OCI-LY3 (cell line): ENCODE results near the gene TNFRSF6B.

Experiments used
- H2AFZ ChIP-seq: fragments of 200-600, 300-600 bp; shearing (Covaris generic); 2 replicates; pipeline ENCODE4 v1.6.0; 2014; ENCODE audit warnings: antibody characterized with exemption, low read depth, low read length
- H3K27ac ChIP-seq: fragments of 200-600, 300-600 bp; sonication (generic); 2 replicates; pipeline ENCODE4 v1.5.1; 2014; ENCODE audit warnings: mild to moderate bottlenecking, low read length, moderate library complexity, mixed read lengths
- H3K27me3 ChIP-seq: fragments of 200-600, 300-600 bp; sonication (generic); 2 replicates; pipeline ENCODE4 v1.6.1; 2014; ENCODE audit warnings: low read depth, low read length, mixed read lengths
- H3K36me3 ChIP-seq: fragments of 200-600, 300-600 bp; sonication (generic); replicated peaks from 2 replicates; pipeline ENCODE3; 2014; ENCODE audit warnings: low read depth, low read length, mixed read lengths
- H3K4me1 ChIP-seq: fragments of 300-600, 200-600 bp; sonication (generic); 2 replicates; pipeline ENCODE4 v1.6.1; 2014; ENCODE audit warnings: low read length, mixed read lengths
- H3K4me2 ChIP-seq: fragments of 200-600, 300-600 bp; sonication (generic); 2 replicates; pipeline ENCODE4 v1.6.1; 2014; ENCODE audit warnings: low read length, mixed read lengths
- H3K4me3 ChIP-seq: fragments of 300-600, 200-600 bp; sonication (generic); 2 replicates; pipeline ENCODE4 v1.5.1; 2014; ENCODE audit warnings: antibody characterized with exemption, mild to moderate bottlenecking, low read length, moderate library complexity
- H3K79me2 ChIP-seq: fragments of 300-600, 200-600 bp; shearing (Covaris generic); 2 replicates; pipeline ENCODE4 v1.6.1; 2014; ENCODE audit warnings: mild to moderate bottlenecking, low read length, mixed read lengths
- H3K9ac ChIP-seq: fragments of 300-600, 200-600 bp; shearing (Covaris generic); 2 replicates; pipeline ENCODE4 v1.6.0; 2014; ENCODE audit warnings: mild to moderate bottlenecking, low read length, moderate library complexity
- H3K9me3 ChIP-seq: fragments of 200-600, 300-600 bp; shearing (Covaris generic); 2 replicates; pipeline ENCODE4 v1.6.1; 2014; ENCODE audit warnings: low read length, mixed read lengths; ENCODE audit not compliant: insufficient read depth
- H4K20me1 ChIP-seq: fragments of 200-600, 300-600 bp; sonication (generic); 2 replicates; pipeline ENCODE4 v1.6.1; 2016; ENCODE audit warnings: low read length, mixed read lengths; ENCODE audit not compliant: insufficient read depth
- CTCF ChIP-seq: fragments of 200-600, 300-600 bp; sonication (generic); IDR thresholded peaks from 2 replicates; pipeline ENCODE4 v1.5.1; 2014; ENCODE audit warnings: antibody characterized with exemption, low read length, low read depth
- EZH2phosphoT487 ChIP-seq: fragments of 200-600 bp; shearing (Covaris generic); IDR thresholded peaks from 2 replicates; pipeline ENCODE4 v1.6.1; 2018; ENCODE audit warnings: antibody characterized with exemption, mixed run types, low read depth

Gene TNFRSF6B

GRCh38 chr20:63680427-63680826, 16.0 kb upstream of the TNFRSF6B start:
- Histone ChIP-seq H3K79me2 (no peaks in the 10 kb centered on the region), H3K4me3 (no peak overlapping the region), H3K4me2 (no peak overlapping the region), H3K9me3 (no peaks in the 10 kb centered on the region), H4K20me1 (no peaks in the 10 kb centered on the region), H3K4me1 (no peaks in the 10 kb centered on the region), H3K9ac (no peak overlapping the region), H2AFZ (no peak overlapping the region), H3K27me3 (no peaks in the 10 kb centered on the region), H3K36me3 (peaks cover 5% of the 10 kb centered on the region), H3K27ac (no peak overlapping the region)
- TF ChIP-seq CTCF (no peak), EZH2phosphoT487 (no peak)

GRCh38 chr20:63680857-63681608, 15.4 kb upstream of the TNFRSF6B start:
- no peak overlapping the region for H3K27ac ChIP-seq
- H3K9me3 ChIP-seq: no peaks in the 10 kb centered on the region
- H3K4me3 ChIP-seq: no peak overlapping the region
- H3K27me3 ChIP-seq: no peaks in the 10 kb centered on the region
- no peak for TF ChIP-seq EZH2phosphoT487
- no peak for TF ChIP-seq CTCF
- H3K4me1 ChIP-seq: no peaks in the 10 kb centered on the region
- no peak overlapping the region for H2AFZ ChIP-seq
- peaks cover under 1% of the 10 kb centered on the region for H3K36me3 ChIP-seq
- H4K20me1 ChIP-seq: no peaks in the 10 kb centered on the region
- H3K4me2 ChIP-seq: no peak overlapping the region
- no peak overlapping the region for H3K9ac ChIP-seq
- no peaks in the 10 kb centered on the region for H3K79me2 ChIP-seq

- Histone ChIP-seq H3K79me2 (no peaks in the 10 kb centered on the region), H3K9ac (no peak overlapping the region), H3K9me3 (no peaks in the 10 kb centered on the region), H3K4me3 (no peak overlapping the region), H3K4me1 (no peaks in the 10 kb centered on the region), H3K27ac (no peak overlapping the region), H3K27me3 (no peaks in the 10 kb centered on the region), H3K36me3 (no peaks in the 10 kb centered on the region), H3K4me2 (no peak overlapping the region), H2AFZ (no peak overlapping the region), H4K20me1 (no peaks in the 10 kb centered on the region)
- TF ChIP-seq EZH2phosphoT487: no peak
- TF ChIP-seq CTCF: no peak
Observed at GRCh38 chr20:63681609-63682142, 14.8 kb upstream of the TNFRSF6B start.

GRCh38 chr20:63682384-63683139, 13.9 kb upstream of the TNFRSF6B start:
- Histone ChIP-seq H3K27ac (no peak overlapping the region), H4K20me1 (no peaks in the 10 kb centered on the region), H3K4me3 (no peak overlapping the region), H3K79me2 (no peaks in the 10 kb centered on the region), H3K4me2 (no peak overlapping the region), H3K27me3 (no peaks in the 10 kb centered on the region), H2AFZ (no peak overlapping the region), H3K36me3 (no peaks in the 10 kb centered on the region), H3K9ac (no peak overlapping the region), H3K9me3 (no peaks in the 10 kb centered on the region), H3K4me1 (no peaks in the 10 kb centered on the region)
- no peak for TF ChIP-seq CTCF
